Activated CD4-positive, alpha-beta T cell treated with anti-CD3 and anti-CD28 coated beads, Interleukin-2, Interleukin-4, amounts not matched to agents 100 ng/mL and 50 ng/mL, durations not matched to agents 16 hours and 8 hours (primary cell): ENCODE results near the gene CXorf65.
A peak's percentile ranks its signal among the peaks of the same experiment; 100 is the strongest.

Experiments used
- DNase-seq: peaks from one replicate; pipeline ENCODE4 v3.0.0-alpha.2; 2020; ENCODE audit warnings: low spot score

Gene CXorf65

GRCh38 chrX:71106427-71106826 is at the start of gene CXorf65:
TSS of gene CXorf65 (minus strand) at chrX:71106740. CDS start at chrX:71106556, 184 bp downstream.
- DNase-seq = peak; percentile 48

- DNase-seq = no peak
Measured at GRCh38 chrX:71154641-71155040, 48.1 kb upstream of the CXorf65 start.

- DNase-seq = no peak
Measured at GRCh38 chrX:71154196-71154595, 47.7 kb upstream of the CXorf65 start.

- DNase-seq = no peak
Measured at GRCh38 chrX:71151366-71151765, 44.8 kb upstream of the CXorf65 start.

- DNase-seq = no peak
Measured at GRCh38 chrX:71148278-71148663, 41.7 kb upstream of the CXorf65 start.

- no peak for DNase-seq
Measured at GRCh38 chrX:71147496-71148277, 41.1 kb upstream of the CXorf65 start.

- DNase-seq = no peak
Measured at GRCh38 chrX:71144651-71145050, 38.1 kb upstream of the CXorf65 start, which contains the start of gene NLGN3. TSS of gene NLGN3 (plus strand) at chrX:71144841. CDS start at chrX:71147750, 2,909 bp downstream.

GRCh38 chrX:71143508-71143907 is 37.0 kb upstream of the CXorf65 start:
- no peak for DNase-seq

GRCh38 chrX:71140440-71140839 is 33.9 kb upstream of the CXorf65 start:
- no peak for DNase-seq

GRCh38 chrX:71131510-71131909 is 25.0 kb upstream of the CXorf65 start:
- no peak for DNase-seq

- DNase-seq = peak; percentile 74
Measured at GRCh38 chrX:71128915-71129765, 22.6 kb upstream of the CXorf65 start.

GRCh38 chrX:71128166-71128833 is 21.8 kb upstream of the CXorf65 start:
- no peak for DNase-seq

- DNase-seq = no peak
Measured at GRCh38 chrX:71118985-71119535, 12.5 kb upstream of the CXorf65 start.

GRCh38 chrX:71118032-71118984 is 11.8 kb upstream of the CXorf65 start, which contains the start of gene MED12:
TSS of gene MED12 (plus strand) at chrX:71118596. CDS start at chrX:71118755, 159 bp downstream.
- DNase-seq = peak; percentile 82

GRCh38 chrX:71117358-71117757 is 10.8 kb upstream of the CXorf65 start:
- DNase-seq = no peak

GRCh38 chrX:71111921-71112431 is 5.4 kb upstream of the CXorf65 start:
- peak; percentile 33 for DNase-seq

- DNase-seq = peak; percentile 92
Measured at GRCh38 chrX:71111141-71111843, 4.8 kb upstream of the CXorf65 start, which contains the start of gene IL2RG. TSS of gene IL2RG (minus strand) at chrX:71111577. CDS start at chrX:71111539, 38 bp downstream.

- DNase-seq = no peak
Measured at GRCh38 chrX:71109051-71109450, 2.5 kb upstream of the CXorf65 start.

- peak; percentile 57 for DNase-seq
Measured at GRCh38 chrX:71107762-71108360, 1.3 kb upstream of the CXorf65 start.
